Astrocyte (in vitro differentiated cells and primary cell): Measurements from ENCODE around the gene NOTCH4. TPM values are rescaled to one million over a fixed set of nuclear protein-coding genes. Genes with fewer than 3 reads are reported as not detected.
"Not testable (repeated sequence)": the region's sequence is repeated elsewhere in the genome, so short reads cannot be mapped to it uniquely, and the experiment has no call there.

Experiments used
- DNase-seq: peaks from one replicate; pipeline ENCODE4 v3.0.0-alpha.2; 2010; ENCODE audit warnings: low read depth
- FAIRE-seq: peaks from 2 replicates; lab custom pipeline; 2011; peaks lifted over from hg19 to GRCh38; lab: Jason Lieb, UNC
- H2AFZ ChIP-seq: 2 replicates; pipeline ENCODE4 v1.6.0; 2012; ENCODE audit warnings: low read depth, low read length, inconsistent platforms
- H3K27ac ChIP-seq: 2 replicates; pipeline ENCODE4 v1.5.1; 2011; ENCODE audit warnings: low read depth, low read length, inconsistent platforms
- H3K27me3 ChIP-seq: 2 replicates; pipeline ENCODE4 v1.6.0; 2011; ENCODE audit warnings: low read length, inconsistent platforms; ENCODE audit not compliant: insufficient read depth
- H3K36me3 ChIP-seq: 2 replicates; pipeline ENCODE4 v1.5.1; 2011; ENCODE audit warnings: low read length, inconsistent platforms; ENCODE audit not compliant: insufficient read depth
- H3K4me1 ChIP-seq: 2 replicates; pipeline ENCODE4 v1.5.1; 2011; ENCODE audit warnings: low read length, inconsistent platforms; ENCODE audit not compliant: insufficient read depth
- H3K4me2 ChIP-seq: 2 replicates; pipeline ENCODE4 v1.6.0; 2012; ENCODE audit warnings: low read length, inconsistent platforms
- H3K4me3 ChIP-seq: 2 replicates; pipeline ENCODE4 v1.5.1; 2011; ENCODE audit warnings: low read depth, mild to moderate bottlenecking, low read length, inconsistent platforms; ENCODE audit not compliant: insufficient read depth
- H3K79me2 ChIP-seq: 2 replicates; pipeline ENCODE4 v1.6.0; 2012; ENCODE audit warnings: mild to moderate bottlenecking, low read length, inconsistent platforms; ENCODE audit not compliant: insufficient read depth
- H3K9ac ChIP-seq: 2 replicates; pipeline ENCODE4 v1.6.0; 2012; ENCODE audit warnings: mild to moderate bottlenecking, low read length, inconsistent platforms
- H3K9me3 ChIP-seq: 2 replicates; pipeline ENCODE4 v1.5.1; 2012; ENCODE audit warnings: low read depth, mild to moderate bottlenecking, low read length, inconsistent platforms; ENCODE audit not compliant: insufficient read depth
- H4K20me1 ChIP-seq: 2 replicates; pipeline ENCODE4 v1.6.0; 2012; ENCODE audit warnings: low read length, inconsistent platforms; ENCODE audit not compliant: insufficient read depth
- H3K27ac Mint-ChIP-seq: one replicate; pipeline ENCODE4 v1.8.0; 2021; ENCODE audit warnings: mild to moderate bottlenecking, mixed read lengths; ENCODE audit not compliant: unreplicated experiment
- H3K27me3 Mint-ChIP-seq: one replicate; pipeline ENCODE4 v1.8.0; 2021; ENCODE audit warnings: low read depth, mixed read lengths; ENCODE audit not compliant: unreplicated experiment
- H3K36me3 Mint-ChIP-seq: one replicate; pipeline ENCODE4 v1.8.0; 2021; ENCODE audit warnings: low read depth, mixed read lengths; ENCODE audit not compliant: unreplicated experiment
- H3K4me1 Mint-ChIP-seq: one replicate; pipeline ENCODE4 v1.8.0; 2021; ENCODE audit warnings: low read depth, mixed read lengths; ENCODE audit not compliant: unreplicated experiment
- H3K4me3 Mint-ChIP-seq: one replicate; pipeline ENCODE4 v1.8.0; 2021; ENCODE audit warnings: mild to moderate bottlenecking, moderate library complexity, mixed read lengths; ENCODE audit not compliant: unreplicated experiment
- H3K9me3 Mint-ChIP-seq: one replicate; pipeline ENCODE4 v1.8.0; 2021; ENCODE audit warnings: mild to moderate bottlenecking, mixed read lengths; ENCODE audit not compliant: unreplicated experiment
- CTCF ChIP-seq: IDR thresholded peaks from 2 replicates; pipeline ENCODE4 v1.5.1; 2011; ENCODE audit warnings: low read depth, mild to moderate bottlenecking, inconsistent platforms, low read length, moderate library complexity; ENCODE audit not compliant: insufficient read depth
- EZH2 ChIP-seq: IDR thresholded peaks from 2 replicates; pipeline ENCODE4 v1.6.1; 2012; ENCODE audit warnings: mild to moderate bottlenecking, low read length, inconsistent platforms; ENCODE audit not compliant: insufficient read depth
- total RNA-seq: library from RNA; stranded (reverse); gene quantifications from 2 replicates; pipeline ENCODE4 v1.2.1, GENCODE V29; 2021

Gene NOTCH4
- total RNA-seq, 1 donor from 2014 or later = 0.57 TPM

DNA sequence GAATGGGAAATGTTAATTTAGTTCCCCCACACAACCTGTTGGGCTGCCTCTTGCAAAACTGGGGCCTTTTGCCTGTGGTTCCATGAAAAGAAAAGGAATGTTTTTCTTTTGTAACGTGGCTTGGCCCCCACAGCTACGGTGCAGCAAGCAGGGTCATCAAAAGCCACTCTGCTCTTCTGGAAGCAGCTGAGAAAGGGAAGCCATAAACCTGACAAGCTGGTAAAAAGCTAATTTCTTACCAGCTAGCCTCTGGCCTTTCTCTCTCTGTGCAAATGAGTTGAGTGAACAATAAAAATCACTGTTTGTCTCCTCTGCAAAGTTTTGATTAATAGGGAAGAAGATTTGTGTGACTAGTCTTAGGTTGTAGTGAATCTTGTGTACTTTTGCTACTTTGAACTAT is 23.5 kb upstream of the NOTCH4 start:
- Histone ChIP-seq H3K4me2 (no peak overlapping the region), H3K27ac (no peak overlapping the region), H3K27me3 (peaks cover 4% of the 10 kb centered on the region), H3K4me1 (no peaks in the 10 kb centered on the region), H4K20me1 (no peaks in the 10 kb centered on the region), H2AFZ (no peak overlapping the region), H3K36me3 (no peaks in the 10 kb centered on the region), H3K4me3 (no peak overlapping the region), H3K9ac (no peak overlapping the region), H3K79me2 (no peaks in the 10 kb centered on the region), H3K9me3 (peaks cover 4% of the 10 kb centered on the region)
- peaks cover 2% of the 10 kb centered on the region for H3K36me3 Mint-ChIP-seq
- peaks cover 3% of the 10 kb centered on the region for H3K4me1 Mint-ChIP-seq
- peaks cover 16% of the 10 kb centered on the region for H3K27me3 Mint-ChIP-seq
- no peak for DNase-seq
- no peak overlapping the region for H3K27ac Mint-ChIP-seq
- no peak for FAIRE-seq
- no peak for TF ChIP-seq EZH2
- TF ChIP-seq CTCF = no peak
- H3K4me3 Mint-ChIP-seq = no peak overlapping the region
- no peaks in the 10 kb centered on the region for H3K9me3 Mint-ChIP-seq

DNA sequence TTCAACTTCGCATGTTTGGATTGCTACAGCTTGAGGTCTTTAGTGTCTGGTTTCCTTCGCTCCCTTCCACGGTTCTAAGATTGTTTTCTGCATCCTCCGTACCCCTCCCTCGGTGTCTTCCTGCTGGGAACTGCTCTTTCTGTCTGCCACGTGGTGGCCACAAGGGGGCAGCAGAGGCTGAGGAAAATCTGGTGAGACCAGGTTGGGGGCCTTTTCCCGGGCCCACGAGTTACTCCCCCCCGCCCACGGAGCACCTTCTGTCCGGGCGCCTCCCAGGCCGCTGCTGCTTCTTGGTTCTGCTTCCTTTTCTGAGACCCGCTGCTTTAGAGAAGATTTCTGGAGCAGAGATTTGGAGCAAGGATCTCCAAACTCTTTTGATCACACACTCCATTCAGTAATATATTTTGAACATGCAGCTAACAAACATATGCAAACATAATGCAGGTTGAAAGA is 21.1 kb upstream of the NOTCH4 start:
- Histone ChIP-seq H3K9ac (no peak overlapping the region), H3K36me3 (no peaks in the 10 kb centered on the region), H3K4me3 (no peak overlapping the region), H2AFZ (peak overlapping the region; percentile 81), H3K4me1 (no peaks in the 10 kb centered on the region), H3K27ac (no peak overlapping the region), H3K27me3 (peaks cover 4% of the 10 kb centered on the region), H3K9me3 (peaks cover 4% of the 10 kb centered on the region), H3K79me2 (no peaks in the 10 kb centered on the region), H4K20me1 (no peaks in the 10 kb centered on the region), H3K4me2 (peak overlapping the region; percentile 66)
- Mint-ChIP-seq H3K4me3 (no peak overlapping the region), H3K36me3 (peaks cover 4% of the 10 kb centered on the region), H3K27ac (peak overlapping the region; percentile 14), H3K9me3 (peaks cover 3% of the 10 kb centered on the region), H3K4me1 (no peaks in the 10 kb centered on the region), H3K27me3 (peaks cover 27% of the 10 kb centered on the region)
- TF ChIP-seq EZH2 = no peak
- TF ChIP-seq CTCF = peak; percentile 72
- peak; percentile 40 for DNase-seq
- FAIRE-seq = no peak

GRCh38 chr6:32244270-32244669 is 20.4 kb upstream of the NOTCH4 start:
- Histone ChIP-seq H2AFZ (peak overlapping the region; percentile 34), H4K20me1 (no peaks in the 10 kb centered on the region), H3K9me3 (peaks cover 3% of the 10 kb centered on the region), H3K27me3 (peaks cover 4% of the 10 kb centered on the region), H3K4me3 (no peak overlapping the region), H3K27ac (no peak overlapping the region), H3K4me2 (no peak overlapping the region), H3K4me1 (no peaks in the 10 kb centered on the region), H3K36me3 (no peaks in the 10 kb centered on the region), H3K79me2 (no peaks in the 10 kb centered on the region), H3K9ac (no peak overlapping the region)
- no peak for DNase-seq
- peaks cover 27% of the 10 kb centered on the region for H3K27me3 Mint-ChIP-seq
- no peak overlapping the region for H3K27ac Mint-ChIP-seq
- no peak for TF ChIP-seq CTCF
- no peak for TF ChIP-seq EZH2
- H3K4me1 Mint-ChIP-seq = no peaks in the 10 kb centered on the region
- no peak overlapping the region for H3K4me3 Mint-ChIP-seq
- FAIRE-seq = no peak
- H3K9me3 Mint-ChIP-seq = peaks cover 3% of the 10 kb centered on the region
- peaks cover 4% of the 10 kb centered on the region for H3K36me3 Mint-ChIP-seq

- H3K9ac ChIP-seq, H2AFZ ChIP-seq, H3K4me1 ChIP-seq, H3K27me3 ChIP-seq, H3K9me3 ChIP-seq, FAIRE-seq, H3K36me3 Mint-ChIP-seq, H4K20me1 ChIP-seq, H3K4me3 Mint-ChIP-seq, H3K9me3 Mint-ChIP-seq, H3K36me3 ChIP-seq, H3K4me1 Mint-ChIP-seq, H3K4me2 ChIP-seq, H3K79me2 ChIP-seq, H3K4me3 ChIP-seq, H3K27ac Mint-ChIP-seq, DNase-seq, H3K27ac ChIP-seq: not testable (repeated sequence)
- peaks cover 27% of the 10 kb centered on the region for H3K27me3 Mint-ChIP-seq
Measured at GRCh38 chr6:32242318-32242813, 18.5 kb upstream of the NOTCH4 start.
